Fibroblast of lung (primary cell): ENCODE measurements around the gene CEMP1. TPM values are rescaled to one million over a fixed set of nuclear protein-coding genes. Genes with fewer than 3 reads are reported as not detected.

Experiments
- DNase-seq, 2 donors: peaks; one replicate each; pipeline versions ENCODE4 v3.0.0 to v3.0.0-alpha.2; 2010; ENCODE audit warnings: low read depth in 2 of 2
- H2AFZ ChIP-seq: 2 replicates; pipeline ENCODE4 v1.5.1; 2012; ENCODE audit warnings: low read length, control low read depth, inconsistent platforms
- H3K27ac ChIP-seq: 2 replicates; pipeline ENCODE4 v1.5.1; 2011; ENCODE audit warnings: low read length, control low read depth; ENCODE audit not compliant: insufficient read depth
- H3K27me3 ChIP-seq: 2 replicates; pipeline ENCODE4 v1.5.1; 2011; ENCODE audit warnings: mild to moderate bottlenecking, low read length; ENCODE audit not compliant: control insufficient read depth, insufficient read depth
- H3K36me3 ChIP-seq: 2 replicates; pipeline ENCODE4 v1.5.1; 2011; ENCODE audit warnings: low read length; ENCODE audit not compliant: control insufficient read depth, insufficient read depth
- H3K4me1 ChIP-seq: 2 replicates; pipeline ENCODE4 v1.5.1; 2011; ENCODE audit warnings: low read length; ENCODE audit not compliant: control insufficient read depth, insufficient read depth; ENCODE audit errors: extremely low read depth
- H3K4me2 ChIP-seq: 2 replicates; pipeline ENCODE4 v1.5.1; 2011; ENCODE audit warnings: low read length, control low read depth; ENCODE audit not compliant: insufficient read depth; ENCODE audit errors: extremely low read depth
- H3K4me3 ChIP-seq, 4 experiments: fragments of 200-600 bp in 1 of 4; sonication (generic) in 1 of 4; replicated peaks in 1 of 4; 2 replicates each; pipeline ENCODE4 v1.5.1; 2011 to 2016; ENCODE audit warnings: low read length in 4 of 4, low read depth in 3 of 4, mild to moderate bottlenecking in 3 of 4, control low read depth in 2 of 4, inconsistent platforms in 1 of 4, mixed read lengths in 1 of 4; ENCODE audit not compliant: insufficient read depth in 1 of 4; ENCODE audit errors: control extremely low read depth in 1 of 4
- H3K79me2 ChIP-seq: 2 replicates; pipeline ENCODE4 v1.5.1; 2012; ENCODE audit warnings: mild to moderate bottlenecking, low read length, inconsistent platforms; ENCODE audit not compliant: control insufficient read depth, insufficient read depth
- H3K9ac ChIP-seq: 2 replicates; pipeline ENCODE4 v1.5.1; 2011; ENCODE audit warnings: mild to moderate bottlenecking, low read length, control low read depth; ENCODE audit not compliant: insufficient read depth
- H3K9me3 ChIP-seq: 2 replicates; pipeline ENCODE4 v1.5.1; 2012; ENCODE audit warnings: low read depth, low read length; ENCODE audit not compliant: control insufficient read depth, insufficient read depth
- H4K20me1 ChIP-seq: 2 replicates; pipeline ENCODE4 v1.5.1; 2011; ENCODE audit warnings: low read length; ENCODE audit not compliant: control insufficient read depth, insufficient read depth; ENCODE audit errors: extremely low read depth
- EZH2 ChIP-seq: IDR thresholded peaks from 2 replicates; pipeline ENCODE4 v1.5.1; 2012; ENCODE audit warnings: low read length, control low read depth, mild to moderate bottlenecking; ENCODE audit errors: missing control alignments
- polyA plus RNA-seq, 2 donors: library from polyadenylated mRNA; depleted of rRNA in 1 of 2; stranded (reverse) in 1 of 2; unstranded in 1 of 2; fragments of >200 nt; gene quantifications; 2 replicates each; pipeline ENCODE4 v1.2.1, GENCODE V29; 2011 to 2012; ENCODE audit warnings: missing spikeins in 1 of 2
- total RNA-seq: library from RNA; depleted of rRNA; stranded (reverse); fragments of >200 nt; gene quantifications from 2 replicates; pipeline ENCODE4 v1.2.1, GENCODE V29; 2014
- TF ChIP-seq, protein P1 (sequence below), 2 donors: IDR thresholded peaks in 1 of 2; conservative IDR thresholded peaks in 1 of 2; 1 replicate in 1 of 2; 2 replicates in 1 of 2; pipeline ENCODE4 v1.5.1; 2011 to 2012; ENCODE audit warnings: low read length in 2 of 2, control low read depth in 1 of 2, inconsistent platforms in 1 of 2, low read depth in 1 of 2, mild to moderate bottlenecking in 1 of 2

Gene CEMP1
- total and polyA plus RNA-seq, 2 donors (not counting 1 experiment from before 2014, with no cell fraction given), result not detected

DNA sequence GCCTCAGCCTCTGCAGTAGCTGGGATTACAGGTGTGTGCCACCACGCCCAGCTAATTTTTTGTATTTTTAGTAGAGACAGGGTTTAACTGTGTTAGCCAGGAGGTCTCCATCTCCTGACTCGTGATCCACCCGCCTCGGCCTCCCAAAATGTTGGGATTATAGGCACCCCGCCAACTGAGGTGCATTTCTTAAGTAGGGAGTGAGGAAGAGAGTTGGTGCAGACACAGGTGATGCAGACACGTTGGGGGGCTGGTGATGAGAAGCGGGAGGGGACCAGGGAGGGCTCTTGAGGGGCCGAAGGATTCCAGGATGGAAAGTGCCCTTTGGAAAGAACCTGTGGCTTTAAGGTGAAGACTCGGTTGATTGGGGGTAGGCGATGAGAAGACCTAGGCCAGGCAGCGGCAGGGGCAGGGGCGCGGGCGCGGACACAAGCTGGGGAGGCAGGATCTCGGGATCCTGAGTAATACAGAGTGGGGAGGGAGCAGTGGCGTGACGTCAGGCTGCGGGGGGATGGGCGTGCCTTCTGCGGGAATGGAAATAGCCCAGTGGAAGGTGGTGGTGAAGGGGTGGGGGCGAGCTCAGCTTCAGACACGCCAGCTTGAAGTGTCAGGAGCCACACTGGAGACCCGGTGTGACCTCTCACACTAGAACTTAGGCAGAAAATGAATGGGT lies 19.9 kb downstream of the CEMP1 start:
- TF ChIP-seq, protein P1, sequence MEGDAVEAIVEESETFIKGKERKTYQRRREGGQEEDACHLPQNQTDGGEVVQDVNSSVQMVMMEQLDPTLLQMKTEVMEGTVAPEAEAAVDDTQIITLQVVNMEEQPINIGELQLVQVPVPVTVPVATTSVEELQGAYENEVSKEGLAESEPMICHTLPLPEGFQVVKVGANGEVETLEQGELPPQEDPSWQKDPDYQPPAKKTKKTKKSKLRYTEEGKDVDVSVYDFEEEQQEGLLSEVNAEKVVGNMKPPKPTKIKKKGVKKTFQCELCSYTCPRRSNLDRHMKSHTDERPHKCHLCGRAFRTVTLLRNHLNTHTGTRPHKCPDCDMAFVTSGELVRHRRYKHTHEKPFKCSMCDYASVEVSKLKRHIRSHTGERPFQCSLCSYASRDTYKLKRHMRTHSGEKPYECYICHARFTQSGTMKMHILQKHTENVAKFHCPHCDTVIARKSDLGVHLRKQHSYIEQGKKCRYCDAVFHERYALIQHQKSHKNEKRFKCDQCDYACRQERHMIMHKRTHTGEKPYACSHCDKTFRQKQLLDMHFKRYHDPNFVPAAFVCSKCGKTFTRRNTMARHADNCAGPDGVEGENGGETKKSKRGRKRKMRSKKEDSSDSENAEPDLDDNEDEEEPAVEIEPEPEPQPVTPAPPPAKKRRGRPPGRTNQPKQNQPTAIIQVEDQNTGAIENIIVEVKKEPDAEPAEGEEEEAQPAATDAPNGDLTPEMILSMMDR (conservative IDR thresholded peaks at IDR 0.05 in 1 of 2, IDR thresholded peaks at IDR 0.05 in 1 of 2; ENCODE audit: low read depth in 1 of 2, low read length in 2 of 2), result no peak
- no peak for TF ChIP-seq EZH2
- Histone ChIP-seq H2AFZ (no peak overlapping the region), H3K79me2 (peaks cover 23% of the 10 kb centered on the region), H3K27me3 (no peaks in the 10 kb centered on the region), H4K20me1 (no peaks in the 10 kb centered on the region), H3K9me3 (no peaks in the 10 kb centered on the region), H3K4me2 (peak overlapping the region; percentile 58), H3K36me3 (peaks cover under 1% of the 10 kb centered on the region), H3K4me1 (peaks cover 13% of the 10 kb centered on the region), H3K9ac (no peak overlapping the region), H3K4me3 (peak overlapping the region in 1 of 4 experiments; percentile 24), H3K27ac (peak overlapping the region; percentile 44)
- peak; percentile 61 to 70 for DNase-seq

DNA sequence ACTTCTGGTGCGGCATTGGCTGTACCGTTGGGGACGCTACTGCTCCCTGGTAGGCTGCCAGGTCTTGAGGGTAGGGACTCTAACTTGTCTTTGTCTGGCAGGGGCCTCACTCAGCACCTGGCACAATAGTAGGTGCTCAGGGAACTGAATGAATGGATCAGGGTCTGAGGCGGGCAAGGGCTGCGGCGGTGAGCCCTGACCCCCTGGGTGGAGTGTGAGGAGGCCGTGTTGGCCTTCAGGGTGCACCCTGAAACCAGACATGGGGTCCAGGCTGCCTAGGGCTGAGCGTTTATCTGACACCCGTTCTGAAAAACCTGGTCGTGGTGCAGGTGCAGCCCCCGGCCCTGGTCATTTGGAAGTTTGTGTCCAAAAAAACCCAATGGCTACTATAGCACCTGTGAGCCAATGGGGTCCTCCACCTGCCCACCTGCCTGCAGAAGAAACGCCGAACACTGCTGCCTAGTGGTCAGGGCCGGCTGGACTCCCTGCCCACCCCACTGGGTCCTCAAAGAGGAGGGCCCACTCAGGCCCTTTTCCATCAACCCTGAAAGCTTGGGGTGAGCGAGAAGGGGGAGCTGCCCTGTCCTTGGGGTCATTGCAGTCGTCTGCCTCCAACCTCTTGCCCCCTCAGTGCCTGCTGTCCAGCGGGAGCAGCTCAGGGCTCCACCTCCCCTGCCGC lies 22.3 kb downstream of the CEMP1 start:
- H3K4me2 ChIP-seq, result no peak overlapping the region
- H3K9me3 ChIP-seq, result no peaks in the 10 kb centered on the region
- H3K4me1 ChIP-seq, result peaks cover 7% of the 10 kb centered on the region
- H4K20me1 ChIP-seq, result no peaks in the 10 kb centered on the region
- H3K36me3 ChIP-seq, result no peaks in the 10 kb centered on the region
- no peak for DNase-seq
- TF ChIP-seq, protein P1 (conservative IDR thresholded peaks at IDR 0.05 in 1 of 2, IDR thresholded peaks at IDR 0.05 in 1 of 2; ENCODE audit: low read depth in 1 of 2, low read length in 2 of 2), result no peak
- no peak for TF ChIP-seq EZH2
- no peaks in the 10 kb centered on the region for H3K27me3 ChIP-seq
- H3K4me3 ChIP-seq, result no peak overlapping the region
- H2AFZ ChIP-seq, result no peak overlapping the region
- no peaks in the 10 kb centered on the region for H3K79me2 ChIP-seq
- no peak overlapping the region for H3K27ac ChIP-seq
- H3K9ac ChIP-seq, result no peak overlapping the region

DNA sequence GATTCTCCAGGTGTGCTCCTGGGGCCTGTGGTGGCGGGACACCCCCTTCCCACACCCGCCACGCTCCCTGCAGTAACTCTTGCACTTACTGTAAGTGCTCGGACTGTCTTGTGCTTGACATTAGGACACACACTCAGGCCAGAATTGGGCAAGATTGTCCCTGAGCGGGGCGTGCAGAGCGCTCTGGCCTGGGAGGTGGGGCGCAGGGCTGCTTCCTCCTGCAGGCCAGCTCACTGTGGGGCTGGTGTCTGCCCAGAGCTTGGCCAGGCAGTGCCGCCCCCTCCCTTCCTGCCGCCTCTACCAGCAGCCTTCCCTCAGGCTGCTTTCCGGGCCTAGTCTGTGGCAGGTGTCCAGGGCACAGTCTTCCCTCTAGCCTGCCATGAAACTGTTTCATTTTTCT lies 23.5 kb downstream of the CEMP1 start:
- no peak overlapping the region for H3K9ac ChIP-seq
- H3K36me3 ChIP-seq, result no peaks in the 10 kb centered on the region
- no peaks in the 10 kb centered on the region for H4K20me1 ChIP-seq
- no peak overlapping the region for H2AFZ ChIP-seq
- H3K4me3 ChIP-seq, result no peak overlapping the region
- no peaks in the 10 kb centered on the region for H3K27me3 ChIP-seq
- no peak for TF ChIP-seq EZH2
- TF ChIP-seq, protein P1 (conservative IDR thresholded peaks at IDR 0.05 in 1 of 2, IDR thresholded peaks at IDR 0.05 in 1 of 2; ENCODE audit: low read depth in 1 of 2, low read length in 2 of 2), result no peak
- H3K9me3 ChIP-seq, result no peaks in the 10 kb centered on the region
- no peaks in the 10 kb centered on the region for H3K79me2 ChIP-seq
- H3K4me1 ChIP-seq, result peaks cover 4% of the 10 kb centered on the region
- no peak overlapping the region for H3K27ac ChIP-seq
- DNase-seq, result no peak
- no peak overlapping the region for H3K4me2 ChIP-seq
